HG03159 (cell line): ENCODE measurements around the gene KLHL22.

Source experiments
- ATAC-seq: cut with Tn5 transposase; IDR thresholded peaks from one replicate; pipeline ENCODE4 v1.9.1; 2021; ENCODE audit warnings: mild to moderate bottlenecking, moderate library complexity; ENCODE audit not compliant: unreplicated experiment

KLHL22 gene

GRCh38 chr22:20524004-20524481 is 28.4 kb upstream of the KLHL22 start:
- ATAC-seq, result no peak

GRCh38 chr22:20523086-20523983 is 27.7 kb upstream of the KLHL22 start:
- ATAC-seq, result no peak

GRCh38 chr22:20522134-20523004 is 26.8 kb upstream of the KLHL22 start:
- ATAC-seq, result no peak

- no peak for ATAC-seq
Measured at GRCh38 chr22:20520093-20520511, 24.5 kb upstream of the KLHL22 start.

GRCh38 chr22:20519558-20519957 is 24.0 kb upstream of the KLHL22 start:
- ATAC-seq, result no peak

GRCh38 chr22:20517841-20518592 is 22.4 kb upstream of the KLHL22 start:
- ATAC-seq, result no peak

GRCh38 chr22:20517422-20517821 is 21.8 kb upstream of the KLHL22 start:
- ATAC-seq, result no peak

GRCh38 chr22:20516399-20516798 is 20.8 kb upstream of the KLHL22 start:
- ATAC-seq, result no peak

- no peak for ATAC-seq
Measured at GRCh38 chr22:20514658-20515406, 19.2 kb upstream of the KLHL22 start.

- no peak for ATAC-seq
Measured at GRCh38 chr22:20511578-20512229, 16.1 kb upstream of the KLHL22 start.

GRCh38 chr22:20510811-20511577 is 15.4 kb upstream of the KLHL22 start:
- no peak for ATAC-seq

- no peak for ATAC-seq
Measured at GRCh38 chr22:20509344-20510047, 13.9 kb upstream of the KLHL22 start.

- no peak for ATAC-seq
Measured at GRCh38 chr22:20508815-20509271, 13.2 kb upstream of the KLHL22 start.

GRCh38 chr22:20508067-20508755 is 12.6 kb upstream of the KLHL22 start:
- peak; percentile 8 for ATAC-seq

GRCh38 chr22:20507253-20508066 is 11.9 kb upstream of the KLHL22 start, which contains the start of gene MED15:
TSS of gene MED15 (plus strand) at chr22:20507610. CDS start at chr22:20507679, 69 bp downstream.
- ATAC-seq, result peak; percentile 76

- no peak for ATAC-seq
Measured at GRCh38 chr22:20506543-20507252, 11.1 kb upstream of the KLHL22 start.
